HG02852 (cell line): ENCODE data around the gene LSM14B.
"Not testable (repeated sequence)": the region's sequence is repeated elsewhere in the genome, so short reads cannot be mapped to it uniquely, and the experiment has no call there.

Source experiments
- ATAC-seq: cut with Tn5 transposase; IDR thresholded peaks from one replicate; pipeline ENCODE4 v1.9.1; 2021; ENCODE audit warnings: mild to moderate bottlenecking, moderate library complexity; ENCODE audit not compliant: unreplicated experiment

The LSM14B gene

GRCh38 chr20:62121776-62122653 is at the start of gene LSM14B:
Gene LSM14B (plus strand): TSS chr20:62122475. CDS start chr20:62122667, 192 bp downstream.
- peak; percentile 72 for ATAC-seq

GRCh38 chr20:62073323-62073722 is 49.0 kb upstream of the LSM14B start:
- ATAC-seq: no peak

GRCh38 chr20:62079166-62079565 is 43.1 kb upstream of the LSM14B start:
- no peak for ATAC-seq

GRCh38 chr20:62080249-62080990 is 41.9 kb upstream of the LSM14B start:
- ATAC-seq: no peak

- no peak for ATAC-seq
These were observed 39.0 kb upstream of the LSM14B start for GRCh38 chr20:62083312-62083711.

- not testable (repeated sequence) for ATAC-seq
These were observed 38.1 kb upstream of the LSM14B start for GRCh38 chr20:62084224-62084623.

GRCh38 chr20:62085206-62085605 is 37.1 kb upstream of the LSM14B start:
- ATAC-seq: no peak

- no peak for ATAC-seq
These were observed 35.0 kb upstream of the LSM14B start for GRCh38 chr20:62087227-62087626.

- ATAC-seq: no peak
These were observed 34.6 kb upstream of the LSM14B start for GRCh38 chr20:62087632-62088031.

GRCh38 chr20:62088258-62089127 is 33.8 kb upstream of the LSM14B start:
- no peak for ATAC-seq

GRCh38 chr20:62089393-62089792 is 32.9 kb upstream of the LSM14B start:
- ATAC-seq: no peak

- no peak for ATAC-seq
These were observed 25.6 kb upstream of the LSM14B start for GRCh38 chr20:62096421-62097380.

- no peak for ATAC-seq
These were observed 24.3 kb upstream of the LSM14B start for GRCh38 chr20:62097881-62098407.

GRCh38 chr20:62101078-62101477 is 21.2 kb upstream of the LSM14B start:
- no peak for ATAC-seq

GRCh38 chr20:62103508-62104233 is 18.6 kb upstream of the LSM14B start:
- ATAC-seq: no peak

- ATAC-seq: no peak
These were observed 18.0 kb upstream of the LSM14B start for GRCh38 chr20:62104234-62104789.

GRCh38 chr20:62104791-62105345 is 17.4 kb upstream of the LSM14B start:
- ATAC-seq: no peak

GRCh38 chr20:62105592-62105991 is 16.7 kb upstream of the LSM14B start:
- no peak for ATAC-seq
